Mucosa of descending colon (tissue), 3 donors: ENCODE results near the gene SYNPR. TPM values are rescaled to one million over a fixed set of nuclear protein-coding genes. Genes with fewer than 3 reads are reported as not detected.
A peak's percentile ranks its signal among the peaks of the same experiment; 100 is the strongest.

Source experiments
- ATAC-seq: fragments of 200-7000 bp; cut with Tn5 transposase; one replicate; pipeline ENCODE4 v1.9.1; 2020; ENCODE audit warnings: mild to moderate bottlenecking, moderate library complexity
- DNase-seq, 3 donors: peaks; one replicate each; pipeline ENCODE4 v3.0.0-alpha.2; 2020
- H3K36me3 ChIP-seq: fragments of 200-600 bp; one replicate; pipeline ENCODE4 v1.8.0; 2021; ENCODE audit warnings: low read depth, mild to moderate bottlenecking
- H3K4me1 ChIP-seq: fragments of 200-600 bp; one replicate; pipeline ENCODE4 v1.8.0; 2021; ENCODE audit warnings: low read depth, mild to moderate bottlenecking
- H3K4me3 ChIP-seq: fragments of 200-600 bp; one replicate; pipeline ENCODE4 v1.8.0; 2021; ENCODE audit warnings: mild to moderate bottlenecking
- H3K9me3 ChIP-seq: fragments of 200-600 bp; one replicate; pipeline ENCODE4 v1.8.0; 2021; ENCODE audit warnings: mild to moderate bottlenecking
- CTCF ChIP-seq: fragments of 200-600 bp; IDR thresholded peaks from one replicate; pipeline ENCODE4 v1.8.0; 2022; ENCODE audit warnings: antibody characterized with exemption, mild to moderate bottlenecking
- intact Hi-C, 2 donors: fragments of 100-400 bp; cut with DNase I in 1 of 2; cut with micrococcal nuclease in 1 of 2; formaldehyde crosslinking; loops; one replicate each; pipeline versions ENCODE4 v1.11.0 to v1.11.1; 2022; cut with DNase I, micrococcal nuclease
- total RNA-seq, 3 donors: library from RNA; stranded (reverse); fragmentation: NEBNext Ultra II Directional in 2 of 3; extraction: Animal tissue kit (Norgen Biotek cat#: 25700) in 2 of 3; gene quantifications; one replicate each; pipeline versions ENCODE4 v1.2.1 to v1.2.4, GENCODE V29; 2021 to 2023
- donor health status: DM: no; HTN: no; CAD: no; lungs with moderate emphysema.
- donor health status: DM: no; HTN: no; CAD: no.
- donor health status: DM: no; HTN: yes; CAD: no.

Gene SYNPR
- total RNA-seq, 3 donors from 2014 or later: not detected

GRCh38 chr3:63384382-63384781, 106.3 kb downstream of the SYNPR start:
- no peak for DNase-seq
- H3K4me1 ChIP-seq: peaks cover 3% of the 10 kb centered on the region
- TF ChIP-seq CTCF: no peak
- ATAC-seq: no peak
- intact Hi-C loops: no loop called here
- no peaks in the 10 kb centered on the region for H3K36me3 ChIP-seq
- no peaks in the 10 kb centered on the region for H3K9me3 ChIP-seq
- no peak overlapping the region for H3K4me3 ChIP-seq

- no peaks in the 10 kb centered on the region for H3K9me3 ChIP-seq
- H3K4me3 ChIP-seq: no peak overlapping the region
- peaks cover 3% of the 10 kb centered on the region for H3K4me1 ChIP-seq
- no peak for TF ChIP-seq CTCF
- no peaks in the 10 kb centered on the region for H3K36me3 ChIP-seq
- ATAC-seq (no peak), DNase-seq (no peak)
- intact Hi-C loops: no loop called here
Measured at GRCh38 chr3:63385629-63386028, 107.5 kb downstream of the SYNPR start.

- Histone ChIP-seq H3K36me3 (no peaks in the 10 kb centered on the region), H3K4me1 (peaks cover 3% of the 10 kb centered on the region), H3K9me3 (no peaks in the 10 kb centered on the region), H3K4me3 (no peak overlapping the region)
- DNase-seq: no peak
- no peak for TF ChIP-seq CTCF
- intact Hi-C loops: no loop called here
- peak; percentile 56 for ATAC-seq
Measured at GRCh38 chr3:63386568-63386967, 108.5 kb downstream of the SYNPR start.

- Histone ChIP-seq H3K4me3 (no peak overlapping the region), H3K4me1 (peaks cover 3% of the 10 kb centered on the region), H3K9me3 (no peaks in the 10 kb centered on the region), H3K36me3 (no peaks in the 10 kb centered on the region)
- ATAC-seq: no peak
- no peak for DNase-seq
- intact Hi-C loops: no loop called here
- no peak for TF ChIP-seq CTCF
Measured at GRCh38 chr3:63387568-63387967, 109.5 kb downstream of the SYNPR start.

GRCh38 chr3:63390710-63391230, 112.7 kb downstream of the SYNPR start:
- TF ChIP-seq CTCF: no peak
- H3K4me1 ChIP-seq: no peaks in the 10 kb centered on the region
- DNase-seq (no peak), ATAC-seq (no peak)
- intact Hi-C loops: no loop called here
- H3K4me3 ChIP-seq: no peak overlapping the region
- no peaks in the 10 kb centered on the region for H3K9me3 ChIP-seq
- H3K36me3 ChIP-seq: no peaks in the 10 kb centered on the region

GRCh38 chr3:63395960-63396359, 117.9 kb downstream of the SYNPR start:
- peak; percentile 20 for ATAC-seq
- TF ChIP-seq CTCF: no peak
- DNase-seq: no peak
- intact Hi-C loops: no loop called here
- Histone ChIP-seq H3K4me3 (no peak overlapping the region), H3K9me3 (no peaks in the 10 kb centered on the region), H3K36me3 (no peaks in the 10 kb centered on the region), H3K4me1 (no peaks in the 10 kb centered on the region)
